Activated CD4-positive, CD25-positive, alpha-beta regulatory T cell treated with anti-CD3 and anti-CD28 coated beads, Interleukin-2, amount 50 U/mL, for 24 hours (primary cell): Measurements from ENCODE around the gene SPOCK2.

Source experiments
- ATAC-seq, 2 donors: fragments of 150-1000 bp; cut with Tn5 transposase; one replicate each; pipeline ENCODE4 v1.10.0; 2021; ENCODE audit warnings: mild to moderate bottlenecking in 1 of 2, moderate library complexity in 1 of 2

SPOCK2 gene

DNA sequence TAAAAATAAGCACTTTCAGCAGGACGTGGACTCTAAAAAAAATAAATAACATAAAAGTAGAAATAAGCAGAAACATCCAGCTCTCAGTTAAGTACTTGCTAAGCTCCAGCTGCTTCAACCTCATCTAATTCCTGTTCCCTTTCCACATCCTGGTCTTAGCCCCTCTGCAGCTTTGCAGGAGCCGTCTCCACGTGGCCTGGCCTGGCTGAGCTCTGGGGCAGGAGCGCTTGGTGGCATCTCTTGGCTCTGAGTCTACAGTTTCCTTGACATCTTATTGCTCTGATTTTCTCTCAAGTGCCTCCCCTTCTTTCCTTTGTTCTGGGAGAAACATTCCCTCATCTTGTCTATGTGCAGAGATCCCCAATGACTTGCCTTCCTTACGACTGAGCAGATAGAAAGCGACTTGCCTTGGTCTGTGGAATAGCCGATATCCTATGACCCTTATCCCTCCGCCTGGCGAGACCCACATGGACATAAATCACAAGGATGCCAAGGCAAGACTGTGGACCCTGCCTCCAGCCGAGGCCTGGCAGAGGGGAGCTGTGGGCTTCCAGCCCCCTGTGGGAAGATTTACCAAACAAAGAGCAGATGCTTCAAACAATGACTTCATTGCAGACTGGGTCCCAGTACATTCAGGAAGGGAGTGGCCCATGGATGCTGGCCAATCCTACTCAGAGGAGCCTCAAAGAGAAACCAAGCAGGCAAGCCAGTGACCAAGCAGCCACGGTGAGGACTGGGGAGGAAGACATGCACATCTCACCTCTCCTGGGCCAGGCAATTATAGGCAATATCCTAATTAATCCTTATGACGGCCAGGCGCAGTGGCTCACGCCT, 61.9 kb downstream of the SPOCK2 start:
- no peak for ATAC-seq

DNA sequence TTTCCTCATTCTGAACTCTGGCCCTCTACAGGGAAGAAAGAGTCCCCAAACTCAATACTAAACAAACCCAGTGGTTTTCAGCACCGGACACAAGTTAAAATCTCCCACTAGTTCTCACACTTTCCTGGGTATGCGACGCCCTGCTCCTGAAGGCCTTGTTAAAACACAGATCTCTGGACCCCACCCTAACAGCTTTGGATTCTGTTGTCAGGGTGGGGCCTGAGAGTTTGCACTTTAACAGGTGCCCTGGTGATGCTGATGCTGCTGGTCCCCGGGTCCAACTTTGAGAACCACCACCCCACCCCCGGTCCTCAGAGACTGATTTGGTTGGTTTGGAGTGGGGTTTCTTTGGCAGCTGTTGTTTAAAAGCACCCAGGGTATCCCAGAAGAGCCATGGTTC, 62.5 kb downstream of the SPOCK2 start:
- ATAC-seq = no peak

DNA sequence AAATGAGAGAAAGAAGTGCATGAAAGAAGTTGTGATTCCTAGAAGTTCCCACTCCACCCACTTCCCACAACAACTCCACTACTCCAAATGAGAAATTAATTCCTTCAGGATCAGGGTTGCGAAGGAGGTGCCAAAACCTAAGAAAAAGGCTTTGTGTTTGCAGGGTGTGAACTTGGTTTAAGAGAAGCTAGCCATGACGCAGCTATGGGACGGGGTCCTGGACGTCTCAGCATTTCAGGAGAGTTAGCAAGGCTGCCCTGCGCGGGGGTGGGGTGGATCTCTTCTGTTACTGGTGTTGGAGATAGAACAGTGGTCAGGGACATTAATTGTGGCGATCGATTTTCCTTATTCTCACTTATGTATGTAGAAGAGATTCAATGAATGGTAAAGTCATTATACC, 63.0 kb downstream of the SPOCK2 start:
- no peak for ATAC-seq

DNA sequence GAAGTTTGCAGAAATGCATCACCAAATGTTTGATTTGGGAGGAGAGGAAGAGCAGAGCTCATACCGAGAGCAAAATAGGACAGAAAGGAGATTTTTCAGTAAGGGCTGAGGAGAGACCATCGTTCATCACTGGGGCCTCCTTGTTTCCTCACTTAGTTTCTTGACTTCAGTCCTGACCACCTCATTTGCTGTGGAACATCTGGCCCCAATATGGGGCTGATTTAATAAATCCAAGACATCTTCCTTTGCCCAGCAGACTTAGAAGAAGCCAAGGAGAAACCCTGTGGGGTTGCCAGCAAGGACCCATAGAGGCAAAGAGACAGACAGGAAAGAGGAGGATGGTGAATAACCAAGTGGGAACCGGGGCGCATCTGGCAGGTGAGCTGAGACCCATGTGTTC, 63.8 kb downstream of the SPOCK2 start:
- no peak for ATAC-seq

DNA sequence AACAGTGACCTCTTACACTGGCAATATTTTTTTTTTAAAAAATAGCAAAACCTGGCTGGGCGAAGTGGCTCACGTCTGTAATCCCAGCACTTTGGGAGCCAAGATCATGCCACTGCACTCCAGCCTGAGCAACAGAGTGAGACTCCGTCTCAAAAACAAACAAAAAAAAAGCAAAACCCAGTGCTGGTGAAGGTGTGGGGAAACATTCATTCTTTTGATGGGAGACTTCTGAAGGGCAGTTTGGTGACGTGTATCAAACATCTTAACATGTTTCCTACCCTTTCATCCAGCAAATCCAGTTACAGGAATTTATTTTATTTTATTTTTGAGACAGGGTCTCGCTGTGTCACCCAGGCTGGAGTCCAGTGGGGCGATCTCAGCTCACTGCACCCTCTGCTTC, 66.1 kb downstream of the SPOCK2 start:
- no peak for ATAC-seq

DNA sequence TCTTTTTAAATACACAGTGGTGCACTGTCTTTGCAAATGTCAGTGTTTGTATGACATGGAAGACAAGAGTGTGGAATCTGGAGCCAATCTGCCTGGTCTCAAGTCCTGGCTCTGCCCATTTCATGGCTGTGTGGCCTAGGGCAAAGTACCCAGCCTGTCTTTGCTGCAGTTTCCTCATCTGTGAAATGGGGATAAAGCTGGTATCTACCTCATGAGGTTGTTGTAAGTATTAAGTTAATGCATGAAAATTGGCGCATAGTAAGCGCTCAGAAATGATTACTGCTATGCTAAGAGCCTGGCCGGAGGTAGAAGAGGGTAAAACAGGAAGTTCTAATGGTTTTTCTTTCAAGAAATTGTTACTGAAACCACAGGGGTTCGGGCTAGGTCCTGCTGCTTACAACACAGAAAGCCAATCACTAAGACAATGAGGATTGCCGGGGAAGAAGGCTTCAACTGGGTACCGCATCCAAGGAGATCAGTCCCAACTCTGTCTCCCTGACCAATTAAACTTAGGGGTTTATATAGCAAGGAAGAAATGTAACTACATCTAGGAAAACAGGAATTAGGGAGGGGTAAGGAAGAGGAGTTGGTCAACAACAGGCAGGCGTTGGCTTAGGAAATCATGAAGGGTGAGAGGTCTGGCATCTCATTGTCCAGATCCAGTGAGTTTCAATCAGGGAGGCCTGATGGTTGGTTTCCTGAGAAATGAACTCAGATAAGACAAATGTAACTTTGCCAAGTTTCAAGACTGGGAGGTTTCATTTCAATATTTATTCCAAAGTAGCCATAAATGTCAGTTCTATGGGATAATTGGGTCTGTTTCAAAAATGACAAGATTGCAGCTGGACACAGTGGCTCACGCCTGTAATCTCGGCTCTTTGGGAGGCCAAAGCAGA, 67.2 kb downstream of the SPOCK2 start:
- ATAC-seq = no peak

DNA sequence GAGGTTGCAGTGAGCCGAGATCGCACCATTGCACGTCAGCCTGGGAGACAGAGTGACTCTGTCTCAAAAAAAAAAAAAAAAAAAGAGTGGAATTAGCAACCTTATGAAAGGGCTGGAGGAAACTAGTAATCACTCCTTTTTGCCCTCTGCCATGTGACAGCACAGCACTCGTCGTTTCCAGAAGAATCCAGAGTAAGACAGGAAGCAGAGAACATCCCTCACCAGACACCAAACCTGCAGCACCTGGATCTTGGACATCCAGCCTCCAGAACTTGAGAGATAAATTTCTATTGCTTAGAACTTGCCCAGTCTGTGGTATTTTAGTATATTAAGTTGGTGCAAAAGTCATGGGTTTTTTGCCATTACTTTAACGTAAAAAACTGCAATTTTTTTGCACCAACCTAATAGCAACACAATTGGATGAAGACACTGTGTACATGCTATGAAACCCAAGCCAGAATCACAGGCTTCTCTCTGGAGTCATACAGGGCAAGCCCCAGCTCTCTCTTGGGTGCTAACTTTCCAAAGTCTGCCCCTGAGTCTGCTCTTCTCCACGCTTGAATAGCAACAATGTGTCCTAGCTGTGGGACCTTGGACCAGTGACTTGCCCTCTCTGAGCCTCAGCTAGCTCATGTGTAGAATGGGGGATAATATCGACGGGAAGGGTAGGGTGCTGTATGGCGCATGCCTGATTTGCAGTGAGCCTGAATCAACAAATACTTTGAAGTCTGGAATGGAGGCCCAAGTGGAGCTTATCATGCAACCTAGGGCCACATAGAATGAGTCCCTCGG, 69.1 kb downstream of the SPOCK2 start:
- ATAC-seq = no peak

DNA sequence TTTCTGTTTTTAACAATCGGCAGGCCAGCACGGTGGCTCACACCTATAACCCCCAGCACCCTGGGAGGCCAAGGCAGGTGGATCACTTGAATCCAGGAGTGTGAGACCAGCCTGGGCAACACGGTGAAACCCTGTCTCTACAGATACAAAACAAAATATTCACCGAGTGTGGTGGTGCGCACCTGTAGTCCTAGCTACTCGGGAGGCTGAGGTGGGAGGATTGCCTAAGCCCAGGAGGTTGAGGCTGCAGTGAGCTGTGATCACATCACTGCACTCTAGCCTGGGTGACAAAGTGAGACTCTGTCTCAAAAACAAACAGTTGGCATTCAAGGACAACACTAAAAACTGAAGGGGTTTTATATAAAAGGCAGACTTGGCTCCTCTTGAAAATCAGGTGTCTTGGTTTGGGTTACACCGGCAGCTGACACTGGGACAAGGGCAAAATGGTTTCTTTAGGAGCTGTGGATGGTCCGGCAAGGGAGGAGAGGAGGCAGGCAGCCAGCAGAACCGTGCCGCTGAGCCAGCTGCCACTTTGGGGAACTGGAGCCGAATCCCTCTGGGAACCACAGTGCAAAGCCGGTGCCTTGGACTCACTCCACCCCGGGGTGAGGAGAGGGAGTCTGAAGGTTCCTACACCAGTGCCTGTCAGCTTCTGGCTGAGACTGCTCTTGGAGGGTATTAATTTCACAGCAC, 71.6 kb downstream of the SPOCK2 start:
- ATAC-seq = no peak

DNA sequence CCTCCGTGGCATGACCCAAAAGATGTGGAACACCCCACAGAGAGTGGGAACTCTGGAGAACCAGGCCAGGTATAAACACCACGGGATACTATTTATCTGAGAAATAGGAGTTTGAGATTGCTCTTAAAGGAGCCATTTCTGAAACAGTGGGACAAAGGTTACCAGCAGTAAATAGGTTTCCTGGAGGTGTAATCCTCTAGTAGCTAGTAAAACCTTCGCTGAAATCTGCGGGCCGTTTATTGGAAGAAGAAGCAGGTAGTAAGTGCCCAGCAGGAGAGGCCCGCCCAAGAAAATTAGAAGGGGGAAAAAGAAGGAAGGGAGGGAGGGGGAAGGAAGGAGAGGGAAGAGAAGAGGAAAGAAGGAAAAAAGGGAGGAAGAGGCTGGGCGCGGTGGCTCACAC, 72.5 kb downstream of the SPOCK2 start:
- ATAC-seq = no peak

DNA sequence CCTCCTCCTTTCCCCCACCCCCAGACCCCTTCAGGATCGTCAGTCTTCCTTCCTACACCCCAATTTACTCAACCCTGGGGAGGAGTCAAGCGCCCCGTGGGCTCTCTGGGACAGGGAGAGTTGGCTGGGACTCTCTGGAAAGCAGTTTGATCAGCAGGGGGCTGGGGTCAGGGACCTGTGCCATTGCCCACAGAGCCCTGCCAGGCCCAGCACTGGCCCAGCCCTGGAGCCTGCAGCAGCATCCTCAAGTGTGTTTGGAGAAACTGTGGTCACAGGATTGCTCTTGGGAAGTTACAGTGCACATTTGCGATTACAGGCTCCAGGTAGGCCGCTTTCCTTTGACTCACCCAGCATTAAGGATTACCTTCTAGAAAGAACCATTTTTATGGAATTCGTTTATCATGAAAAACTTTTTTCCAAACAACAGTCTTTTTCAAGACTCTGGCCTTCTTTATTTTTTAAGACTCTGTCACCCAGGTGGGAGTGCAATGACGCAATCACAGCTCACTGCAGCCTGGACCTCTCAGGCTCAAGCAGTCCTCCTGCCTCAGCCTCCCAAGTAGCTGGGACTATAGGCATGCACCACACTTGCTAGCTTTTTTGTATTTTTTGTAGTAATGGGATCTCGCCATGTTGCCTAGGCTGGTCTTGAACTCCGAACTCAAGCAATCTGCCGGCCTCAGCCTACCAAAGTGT, 73.4 kb downstream of the SPOCK2 start:
- ATAC-seq = no peak

DNA sequence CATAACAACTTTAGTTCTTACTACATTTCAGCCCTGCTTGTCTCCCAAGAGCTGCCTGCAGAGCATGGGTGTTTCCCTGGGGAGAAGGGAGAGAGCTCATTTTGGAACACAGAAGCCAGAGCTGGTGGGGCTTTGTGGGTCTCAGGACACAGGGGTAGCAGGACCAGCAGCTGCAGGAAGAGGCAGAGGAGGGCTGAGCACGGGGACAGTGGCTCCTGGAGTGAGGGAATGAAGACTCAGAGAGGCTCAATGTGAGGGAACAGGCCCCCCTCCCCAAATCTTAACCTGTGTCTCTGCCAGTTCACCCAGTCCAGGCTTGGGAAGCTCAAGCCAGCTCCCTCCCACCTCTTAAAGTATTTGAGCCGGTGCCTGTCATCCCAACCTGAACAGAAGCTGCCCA, 74.2 kb downstream of the SPOCK2 start:
- ATAC-seq = no peak

DNA sequence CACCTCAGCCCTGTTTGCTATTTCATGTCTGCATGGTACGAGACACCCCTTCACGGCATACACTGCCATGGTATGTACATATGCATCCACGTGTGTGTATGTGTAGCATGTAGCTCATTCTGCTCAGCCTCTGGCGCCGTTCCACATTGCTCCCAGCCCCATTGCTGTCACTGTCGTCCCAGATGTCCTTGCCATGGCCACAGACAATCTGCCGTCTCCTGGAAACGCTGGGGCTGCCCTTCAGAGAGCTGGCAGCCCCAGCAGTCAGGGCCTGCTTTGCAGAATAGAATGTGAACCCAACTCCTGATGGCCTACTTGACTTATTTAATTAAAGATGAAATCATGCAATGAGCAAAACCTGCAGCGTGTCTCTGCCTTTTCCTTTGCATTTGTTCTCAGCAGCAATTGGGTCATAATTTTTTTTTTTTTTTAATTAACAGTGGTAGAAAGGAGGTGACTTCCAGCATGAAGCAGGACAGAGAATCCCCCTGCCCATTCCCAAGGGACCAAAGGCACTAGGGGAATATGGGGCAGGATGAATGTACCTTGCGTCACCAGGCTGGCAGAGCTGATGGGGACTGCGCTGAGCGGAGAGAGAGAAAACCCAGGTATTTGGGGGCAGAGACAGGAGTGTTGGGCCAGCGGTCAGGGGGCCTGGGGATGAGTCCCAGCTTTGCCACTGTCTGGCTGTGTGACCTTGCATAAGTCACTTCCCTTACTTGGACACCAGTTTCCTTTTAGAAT, 75.0 kb downstream of the SPOCK2 start:
- no peak for ATAC-seq

DNA sequence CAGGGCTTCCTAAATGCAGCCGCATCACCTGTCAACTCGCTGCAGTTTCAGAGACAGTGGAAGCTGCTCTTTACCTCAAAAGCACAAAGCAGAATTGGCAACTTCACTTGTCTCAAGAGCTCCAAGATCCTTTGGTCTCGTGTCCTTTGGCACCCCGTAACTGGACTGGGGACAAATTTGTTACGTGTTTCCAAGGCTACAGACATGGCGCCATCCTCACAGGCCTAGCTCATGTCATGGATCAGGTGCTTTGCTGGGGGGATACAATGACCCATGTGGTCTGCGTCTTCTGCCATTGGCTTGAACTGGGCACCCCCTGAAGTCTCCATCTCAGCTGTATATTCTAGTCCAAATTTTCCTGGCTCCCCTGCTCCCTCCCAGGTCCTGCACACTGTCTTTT, 75.6 kb downstream of the SPOCK2 start:
- ATAC-seq = no peak

DNA sequence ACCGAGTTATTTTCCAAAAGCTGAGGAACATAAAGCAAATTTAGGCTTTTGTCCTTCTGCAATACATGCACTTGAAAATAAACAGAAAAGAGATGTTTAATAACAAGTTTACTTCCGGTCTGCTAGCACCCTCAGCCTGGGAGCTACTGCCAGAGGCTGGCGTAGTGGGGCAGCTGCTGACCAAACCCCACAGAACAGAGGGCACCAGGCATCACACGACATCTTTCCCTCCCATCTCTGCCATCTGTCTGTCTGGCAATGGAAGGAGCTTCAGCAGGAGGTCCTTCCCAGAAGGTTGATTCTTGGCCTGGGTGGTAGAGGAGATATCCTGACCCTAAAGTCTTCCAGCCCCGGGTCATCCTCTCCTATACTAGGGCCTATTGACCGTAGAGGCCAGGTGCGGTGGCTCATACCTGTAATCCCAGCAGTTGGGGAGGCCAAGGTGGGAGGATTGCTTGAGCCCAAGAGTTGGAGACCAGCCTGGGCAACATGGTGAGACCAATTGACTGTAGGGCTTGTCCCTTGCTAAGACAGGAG, 76.3 kb downstream of the SPOCK2 start:
- ATAC-seq = no peak

DNA sequence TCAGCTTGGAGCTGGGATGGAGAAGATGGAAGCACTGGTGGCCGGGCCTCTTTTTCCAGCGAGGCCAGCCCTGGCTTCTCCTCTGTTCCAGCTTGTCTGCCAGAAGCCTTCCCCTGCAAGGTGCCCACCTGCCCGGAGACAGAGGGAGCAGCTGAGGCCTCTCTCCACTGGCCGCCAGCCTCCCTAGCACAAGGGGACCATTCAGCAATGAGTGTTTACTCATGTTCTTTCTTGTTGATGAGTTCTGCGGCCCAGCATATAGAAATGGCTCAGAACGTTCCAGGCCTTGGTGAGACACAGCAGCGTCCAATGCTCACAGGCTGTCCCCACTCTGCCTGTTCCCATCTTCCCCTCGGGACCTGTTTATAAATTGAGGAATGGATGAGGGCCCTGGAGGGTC, 76.9 kb downstream of the SPOCK2 start:
- no peak for ATAC-seq

DNA sequence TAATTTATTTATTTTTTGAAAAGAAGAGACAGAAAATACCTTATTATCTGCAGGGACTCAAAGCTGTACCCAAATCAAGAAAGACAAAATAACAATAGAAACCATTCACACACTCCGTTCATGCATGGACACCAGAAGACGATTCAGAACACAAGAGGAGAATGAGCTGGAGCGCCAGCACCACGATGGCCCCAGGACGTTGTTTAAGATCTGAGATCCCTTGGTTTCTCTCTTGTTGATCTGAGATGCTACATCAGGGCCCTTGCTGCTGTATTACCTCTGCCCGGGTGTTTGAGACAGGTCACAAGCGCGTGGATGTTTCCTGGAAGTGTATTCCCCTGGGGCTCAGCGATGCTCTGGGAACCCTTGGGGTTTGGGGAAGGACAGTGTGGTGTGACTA, 77.3 kb downstream of the SPOCK2 start:
- no peak for ATAC-seq

DNA sequence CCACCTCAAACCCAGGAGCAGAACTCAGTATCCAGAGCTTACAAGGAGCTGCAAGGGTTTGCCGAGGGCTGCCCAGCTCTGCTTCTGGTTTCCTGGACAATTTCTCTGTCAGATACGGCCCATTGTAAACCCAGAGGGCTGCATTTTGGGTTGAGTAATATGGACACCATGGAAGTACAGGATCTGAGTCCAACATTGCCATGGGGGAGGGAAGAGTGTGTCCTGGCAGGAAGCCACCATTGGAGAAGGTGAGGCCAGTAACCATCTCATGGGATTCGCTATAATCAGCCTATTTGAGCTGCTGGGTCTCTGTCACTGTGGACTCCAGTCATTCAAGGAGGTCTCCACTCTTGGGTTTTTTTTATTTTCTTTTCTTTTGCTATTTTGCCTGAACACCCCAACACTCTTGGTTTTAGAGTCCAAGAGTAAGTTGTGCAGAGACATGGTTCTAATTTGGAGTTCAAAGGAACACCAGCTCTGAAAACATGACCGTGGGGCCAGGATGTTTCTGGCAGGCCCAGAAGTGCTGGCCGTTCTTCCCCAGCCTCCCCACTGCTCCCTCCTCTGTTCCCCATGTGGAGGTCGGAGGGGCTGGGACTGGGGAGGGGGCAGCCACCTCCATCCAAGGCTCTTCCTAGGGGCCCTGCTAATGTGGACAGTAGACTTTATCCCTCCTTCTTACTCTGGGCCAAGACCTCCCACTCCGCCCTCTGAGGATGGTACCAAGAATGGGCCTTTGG, 77.9 kb downstream of the SPOCK2 start:
- ATAC-seq = no peak

DNA sequence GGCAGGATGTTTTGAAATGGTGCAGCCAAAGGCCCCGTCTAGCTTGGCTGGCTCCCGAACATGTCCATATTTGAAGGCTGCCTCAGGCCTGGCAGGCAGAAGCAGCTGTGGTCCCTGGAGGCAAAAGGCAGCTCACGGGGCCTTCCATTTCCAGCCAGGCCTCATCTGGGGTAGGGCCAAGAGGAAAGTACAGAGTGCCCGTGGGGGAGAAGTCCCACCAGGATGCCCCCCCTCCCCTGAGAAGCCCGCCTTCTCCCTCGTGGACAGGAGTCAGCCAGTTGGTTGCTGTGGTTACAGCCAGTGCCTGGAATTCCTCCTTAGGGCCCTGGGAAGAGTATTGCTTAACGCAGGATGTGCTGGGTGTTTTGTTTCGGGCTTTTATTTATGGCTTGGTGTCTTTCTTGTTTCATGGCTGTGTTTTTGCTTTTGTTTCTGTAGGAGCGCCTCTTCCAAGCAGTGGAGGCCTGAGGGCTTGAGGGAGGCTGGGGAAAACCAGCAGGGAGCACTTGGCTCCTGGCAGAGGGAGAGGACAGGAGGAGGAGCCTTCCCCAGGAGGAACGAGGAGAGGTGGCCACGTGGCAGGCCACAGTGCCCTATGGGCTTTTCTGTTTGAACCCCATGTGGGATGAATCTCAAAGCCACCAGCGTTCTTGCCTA, 78.8 kb downstream of the SPOCK2 start:
- no peak for ATAC-seq

DNA sequence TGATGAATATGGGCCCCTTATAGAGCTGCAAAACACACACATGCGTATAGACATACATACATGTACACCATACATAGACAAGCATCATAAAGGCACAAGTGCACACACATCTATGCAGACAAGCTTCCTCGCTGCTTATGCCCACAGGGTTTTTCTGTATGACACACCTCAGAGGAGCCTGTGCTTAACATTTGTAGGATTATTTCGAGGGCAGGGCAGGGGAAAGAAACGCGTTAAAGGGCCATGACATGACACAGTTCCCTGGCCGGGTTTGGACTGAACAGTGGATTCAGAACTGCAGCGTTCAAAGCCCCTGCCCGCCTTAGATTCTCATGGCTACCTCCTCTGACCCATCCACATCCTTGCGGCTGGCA, 79.3 kb downstream of the SPOCK2 start:
- no peak for ATAC-seq
